ENCODE measurements around the gene NOS1AP. TPM values are rescaled to one million over a fixed set of nuclear protein-coding genes. Genes with fewer than 3 reads are reported as not detected.

The NOS1AP gene
- total RNA-seq, 4 donors from 2014 or later: 8.5 to 34.8 (median 14.1) TPM

- Histone ChIP-seq H3K9me3 (no peaks in the 10 kb centered on the region), H3K27me3 (no peaks in the 10 kb centered on the region), H3K4me1 (peaks cover 0 to 24% (median 2%) of the 10 kb centered on the region in 4 donors), H3K4me3 (no peak overlapping the region), H3K36me3 (no peaks in the 10 kb centered on the region), H3K27ac (no peak overlapping the region)
- WGBS, 2 donors (ENCODE audit: low coverage in 1 of 2): 69 to 75% methylated on average over 3 of the region's 3 CpGs
- intact Hi-C loops (cut with DNase I; ENCODE audit: low total_unique reads) (no loop called here), in situ Hi-C loops (cut with MboI; ENCODE audit: low pct_ligation_motif_present in 1 of 4, low pct_unique_long_range_greater_than_20kb in 1 of 4, low sequenced_read_pairs in 3 of 4) (no loop called here)
- no peak for DNase-seq
- TF ChIP-seq POLR2A (IDR thresholded peaks at IDR 0.05): no peak
Measured at GRCh38 chr1:162075862-162076261, 6.4 kb downstream of the NOS1AP start.

DNA sequence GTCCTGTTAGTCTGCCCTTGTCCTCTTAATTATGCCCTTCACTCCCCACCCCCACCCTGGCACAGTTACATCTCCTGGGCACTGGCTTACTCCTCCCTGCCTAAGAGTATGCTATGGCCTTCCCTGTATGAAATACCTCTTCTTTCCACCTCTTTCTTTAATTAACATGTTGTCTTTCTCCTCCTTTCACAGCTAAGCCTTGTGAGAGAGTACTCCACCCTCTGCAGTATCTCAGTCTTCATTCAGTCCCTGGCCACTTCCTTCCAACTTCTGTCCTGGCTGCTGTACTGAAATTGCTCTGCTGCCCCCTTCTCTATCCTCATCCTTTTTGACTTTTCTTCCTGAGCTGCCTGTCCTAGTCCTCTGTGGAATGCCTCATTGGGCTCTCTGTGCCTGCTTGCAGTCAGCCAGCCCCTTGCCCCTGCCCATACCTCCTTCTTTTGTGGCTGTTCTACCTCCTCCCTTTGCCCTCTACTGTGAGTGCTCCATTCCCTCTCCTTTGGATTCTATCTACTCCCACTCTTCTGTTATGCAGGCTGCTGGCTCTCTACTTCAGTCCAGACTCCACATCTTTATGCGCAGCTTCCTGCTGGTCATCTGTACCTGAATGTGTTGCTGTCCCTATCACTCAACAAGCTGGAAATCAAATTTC is 8.3 kb downstream of the NOS1AP start:
- Histone ChIP-seq H3K27me3 (no peaks in the 10 kb centered on the region), H3K27ac (no peak overlapping the region), H3K4me3 (no peak overlapping the region), H3K36me3 (no peaks in the 10 kb centered on the region), H3K9me3 (no peaks in the 10 kb centered on the region), H3K4me1 (peaks cover 0 to 8% (median under 1%) of the 10 kb centered on the region in 4 donors)
- intact Hi-C loops (cut with DNase I; ENCODE audit: low total_unique reads) (no loop called here), in situ Hi-C loops (cut with MboI; ENCODE audit: low pct_ligation_motif_present in 1 of 4, low pct_unique_long_range_greater_than_20kb in 1 of 4, low sequenced_read_pairs in 3 of 4) (no loop called here)
- DNase-seq: no peak
- TF ChIP-seq EP300 (IDR thresholded peaks at IDR 0.05; ENCODE audit: low read depth) (no peak), POLR2A (IDR thresholded peaks at IDR 0.05) (no peak), POLR2AphosphoS5 (IDR thresholded peaks at IDR 0.05) (no peak)
- TF ChIP-seq, protein P1, sequence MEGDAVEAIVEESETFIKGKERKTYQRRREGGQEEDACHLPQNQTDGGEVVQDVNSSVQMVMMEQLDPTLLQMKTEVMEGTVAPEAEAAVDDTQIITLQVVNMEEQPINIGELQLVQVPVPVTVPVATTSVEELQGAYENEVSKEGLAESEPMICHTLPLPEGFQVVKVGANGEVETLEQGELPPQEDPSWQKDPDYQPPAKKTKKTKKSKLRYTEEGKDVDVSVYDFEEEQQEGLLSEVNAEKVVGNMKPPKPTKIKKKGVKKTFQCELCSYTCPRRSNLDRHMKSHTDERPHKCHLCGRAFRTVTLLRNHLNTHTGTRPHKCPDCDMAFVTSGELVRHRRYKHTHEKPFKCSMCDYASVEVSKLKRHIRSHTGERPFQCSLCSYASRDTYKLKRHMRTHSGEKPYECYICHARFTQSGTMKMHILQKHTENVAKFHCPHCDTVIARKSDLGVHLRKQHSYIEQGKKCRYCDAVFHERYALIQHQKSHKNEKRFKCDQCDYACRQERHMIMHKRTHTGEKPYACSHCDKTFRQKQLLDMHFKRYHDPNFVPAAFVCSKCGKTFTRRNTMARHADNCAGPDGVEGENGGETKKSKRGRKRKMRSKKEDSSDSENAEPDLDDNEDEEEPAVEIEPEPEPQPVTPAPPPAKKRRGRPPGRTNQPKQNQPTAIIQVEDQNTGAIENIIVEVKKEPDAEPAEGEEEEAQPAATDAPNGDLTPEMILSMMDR (IDR thresholded peaks at IDR 0.05): no peak
- WGBS, 2 donors (ENCODE audit: low coverage in 1 of 2): 100% methylated on average over 1 of the region's 1 CpG

GRCh38 chr1:162079030-162079429 is 9.5 kb downstream of the NOS1AP start:
- H3K27ac ChIP-seq: no peak overlapping the region
- DNase-seq: no peak
- intact Hi-C loops (cut with DNase I; ENCODE audit: low total_unique reads) (no loop called here), in situ Hi-C loops (cut with MboI; ENCODE audit: low pct_ligation_motif_present in 1 of 4, low pct_unique_long_range_greater_than_20kb in 1 of 4, low sequenced_read_pairs in 3 of 4) (no loop called here)
- H3K9me3 ChIP-seq: no peaks in the 10 kb centered on the region
- 82 to 100% methylated on average over 1 of the region's 1 CpG for WGBS, 2 donors (ENCODE audit: low coverage in 1 of 2)
- TF ChIP-seq POLR2AphosphoS5 (IDR thresholded peaks at IDR 0.05) (no peak), POLR2A (IDR thresholded peaks at IDR 0.05) (no peak), EP300 (IDR thresholded peaks at IDR 0.05; ENCODE audit: low read depth) (no peak)
- TF ChIP-seq, protein P1 (IDR thresholded peaks at IDR 0.05): no peak
- H3K4me1 ChIP-seq: peaks cover 0 to 6% (median 0%) of the 10 kb centered on the region in 4 donors
- no peaks in the 10 kb centered on the region for H3K36me3 ChIP-seq
- no peak overlapping the region for H3K4me3 ChIP-seq
- no peaks in the 10 kb centered on the region for H3K27me3 ChIP-seq

DNA sequence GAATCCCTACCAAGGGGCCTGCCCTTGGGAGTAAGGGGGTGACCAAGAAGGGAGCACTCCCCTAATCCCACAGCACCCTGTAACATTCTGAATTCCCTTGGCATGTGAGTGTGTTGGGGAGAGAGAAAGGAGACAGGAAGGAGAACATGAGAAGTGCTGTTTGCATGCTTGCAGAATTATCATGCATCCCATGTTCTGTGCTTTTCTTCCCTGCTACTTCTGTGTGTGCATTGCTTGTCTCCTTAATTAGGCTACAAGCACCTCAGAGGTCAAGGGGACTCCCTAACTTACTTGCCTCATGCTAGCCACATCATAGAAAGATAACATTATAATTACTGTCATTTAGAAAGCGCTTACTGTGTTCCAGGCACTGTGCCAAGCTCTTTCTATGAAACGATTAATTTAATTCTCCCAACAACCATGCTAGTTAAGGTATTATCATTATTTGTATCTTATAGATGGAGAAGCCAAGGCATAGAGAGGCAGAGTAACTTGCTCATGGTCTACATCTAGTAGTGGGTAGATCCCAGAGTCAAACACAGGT is 11.1 kb downstream of the NOS1AP start:
- Histone ChIP-seq H3K36me3 (no peaks in the 10 kb centered on the region), H3K27me3 (no peaks in the 10 kb centered on the region), H3K4me3 (no peak overlapping the region), H3K9me3 (no peaks in the 10 kb centered on the region), H3K4me1 (peaks cover 0 to 6% (median 0%) of the 10 kb centered on the region in 4 donors), H3K27ac (peak overlapping the region in 1 of 4 donors; percentile 10)
- in situ Hi-C loops (cut with MboI; ENCODE audit: low pct_ligation_motif_present in 1 of 4, low pct_unique_long_range_greater_than_20kb in 1 of 4, low sequenced_read_pairs in 3 of 4): no loop called here
- TF ChIP-seq POLR2A (IDR thresholded peaks at IDR 0.05): no peak
- no peak for TF ChIP-seq POLR2AphosphoS5 (IDR thresholded peaks at IDR 0.05)
- no peak for TF ChIP-seq EP300 (IDR thresholded peaks at IDR 0.05; ENCODE audit: low read depth)
- TF ChIP-seq, protein P1 (IDR thresholded peaks at IDR 0.05): no peak
- intact Hi-C loops (cut with DNase I; ENCODE audit: low total_unique reads): no loop called here
- no peak for DNase-seq
- 31 to 76% methylated on average over 2 of the region's 2 CpGs for WGBS, 2 donors (ENCODE audit: low coverage in 1 of 2)

Data from transverse colon (tissue), 4 donors.